Measurements from ENCODE around the gene UBAC2.

The UBAC2 gene

DNA sequence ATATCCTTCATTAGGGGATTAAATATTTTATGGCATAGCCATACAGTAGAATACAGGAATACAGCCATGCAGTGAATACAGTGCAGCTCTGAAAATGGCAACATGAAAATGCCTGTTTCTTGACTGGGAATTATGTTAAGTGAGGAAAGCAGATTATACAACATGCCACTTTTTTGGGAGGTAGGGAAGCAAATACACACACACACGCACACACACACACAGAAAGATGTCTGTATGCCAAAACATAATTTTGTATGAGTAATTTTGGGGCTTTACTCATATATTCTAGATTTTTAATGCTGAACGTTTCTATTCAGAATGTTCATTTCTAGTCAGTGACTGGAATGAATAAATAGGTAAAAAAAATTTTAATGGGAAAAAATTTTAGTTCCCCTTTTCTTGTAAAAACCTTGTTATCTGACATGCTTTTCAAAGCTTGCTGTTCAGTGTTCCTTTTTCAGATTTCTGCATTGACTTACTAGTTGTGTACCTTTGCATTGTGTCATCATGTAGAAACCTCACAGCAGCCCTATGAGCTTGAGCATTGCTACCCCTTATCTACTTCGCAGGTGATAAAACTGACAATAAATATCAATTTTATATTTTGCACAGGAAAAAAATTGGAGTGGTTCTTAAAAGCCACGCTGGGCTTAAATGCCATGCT, 98.7 kb downstream of the UBAC2 start:
- no peak for DNase-seq

- no peak for DNase-seq
Observed at GRCh38 chr13:99299920-99300341, 99.3 kb downstream of the UBAC2 start.

DNA sequence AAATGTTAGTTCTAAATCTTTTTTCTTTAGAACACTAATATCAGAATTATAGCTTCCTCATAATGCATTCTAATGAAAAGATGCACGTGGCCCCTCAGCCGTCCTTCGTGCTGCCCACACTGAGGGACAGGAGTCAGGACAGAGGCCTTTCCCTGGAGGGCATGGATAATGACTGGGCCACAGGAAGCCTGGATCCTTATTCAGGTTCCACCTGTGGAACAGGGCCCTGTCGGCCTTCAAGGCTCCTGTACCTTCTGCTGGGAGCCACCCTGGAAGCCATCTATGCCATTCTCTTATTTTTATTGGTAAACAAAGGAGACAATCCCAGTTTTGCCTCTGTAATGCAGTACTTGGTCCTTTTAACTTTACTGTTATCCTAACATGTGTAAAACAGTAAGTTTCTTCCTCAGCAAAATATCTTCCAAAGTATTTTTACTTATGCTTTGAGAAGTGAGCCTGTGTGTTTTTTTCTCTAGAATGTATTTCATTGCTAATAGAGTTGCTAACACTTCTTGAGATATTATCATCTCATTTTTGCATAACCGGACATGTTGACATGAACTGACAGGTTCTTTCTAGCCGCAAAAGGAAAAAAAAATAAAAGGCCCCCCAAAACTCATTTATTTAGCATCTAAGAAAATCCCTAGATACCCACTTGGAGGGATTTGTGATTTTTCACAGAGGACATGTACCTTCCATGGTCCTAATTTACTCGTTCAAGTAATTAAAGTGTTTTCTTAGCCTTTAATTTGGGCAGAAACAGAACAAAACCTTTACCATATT, 100.6 kb downstream of the UBAC2 start:
- DNase-seq, result no peak

DNA sequence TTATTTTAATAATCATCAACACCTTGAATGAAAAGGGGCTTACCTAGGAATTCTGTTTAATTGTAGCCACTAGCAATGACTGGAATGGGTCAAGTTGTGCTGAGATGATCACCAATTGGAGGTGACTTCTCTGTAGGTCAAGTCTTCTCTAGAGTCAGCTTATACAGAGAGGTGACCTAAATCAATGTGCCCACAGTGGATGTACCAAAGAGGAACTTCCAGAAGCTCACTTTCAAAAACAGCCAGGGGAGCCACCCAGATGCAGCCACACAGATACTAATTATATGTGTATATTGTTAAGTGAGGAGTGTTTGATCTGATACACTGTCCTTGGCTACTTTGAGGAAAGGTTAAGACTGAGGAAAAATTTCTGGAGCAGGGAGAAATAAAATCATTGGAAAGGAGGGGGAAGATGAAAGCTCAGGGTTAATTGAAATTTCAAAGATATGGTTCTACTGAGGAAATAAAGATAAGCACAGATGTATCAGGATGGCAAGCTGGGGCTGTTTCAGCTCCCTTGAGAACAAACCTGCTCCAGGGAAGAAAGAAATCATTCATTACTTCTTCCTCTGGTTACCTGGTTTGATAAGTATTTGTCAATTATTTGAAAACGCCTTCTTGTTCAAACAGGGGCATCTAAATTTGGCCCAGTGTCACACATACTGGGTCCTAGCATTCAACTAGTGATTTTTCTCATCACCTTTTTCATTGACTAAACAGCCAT, 101.4 kb downstream of the UBAC2 start:
- no peak for DNase-seq

- DNase-seq, result no peak
Observed at GRCh38 chr13:99302637-99303505, 102.2 kb downstream of the UBAC2 start.

DNA sequence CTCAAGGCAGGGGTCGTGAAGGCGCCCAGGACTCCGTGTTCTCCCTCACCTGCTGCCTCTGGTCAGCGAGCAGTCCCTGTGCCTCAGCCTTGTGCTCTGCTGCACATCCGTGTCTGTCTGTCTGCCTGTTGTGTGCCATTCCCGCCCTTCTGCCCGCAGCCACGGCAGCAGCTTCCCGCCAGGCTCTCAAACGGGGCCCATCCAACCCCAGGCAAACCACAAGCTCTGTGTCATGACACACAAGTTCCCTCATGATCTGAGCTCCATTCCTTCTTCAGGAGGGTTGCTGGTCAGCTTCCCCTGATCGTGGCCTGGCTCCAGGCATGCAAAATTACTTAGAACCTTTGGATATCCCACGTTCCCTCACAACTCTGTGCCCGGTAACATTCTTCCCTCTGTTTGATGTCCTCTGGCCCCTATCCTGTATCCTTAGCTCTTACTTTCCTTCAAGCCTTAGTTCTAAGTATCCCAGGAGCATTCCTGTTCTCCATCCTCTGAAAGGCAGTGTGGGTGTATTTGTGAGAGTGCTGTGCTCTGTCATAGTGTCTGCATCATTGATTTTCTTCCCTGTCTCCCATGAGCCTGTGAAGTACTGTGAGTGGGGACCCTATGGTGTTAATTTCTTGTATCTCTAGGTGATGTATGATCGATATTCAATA, 103.3 kb downstream of the UBAC2 start:
- DNase-seq, result no peak

DNA sequence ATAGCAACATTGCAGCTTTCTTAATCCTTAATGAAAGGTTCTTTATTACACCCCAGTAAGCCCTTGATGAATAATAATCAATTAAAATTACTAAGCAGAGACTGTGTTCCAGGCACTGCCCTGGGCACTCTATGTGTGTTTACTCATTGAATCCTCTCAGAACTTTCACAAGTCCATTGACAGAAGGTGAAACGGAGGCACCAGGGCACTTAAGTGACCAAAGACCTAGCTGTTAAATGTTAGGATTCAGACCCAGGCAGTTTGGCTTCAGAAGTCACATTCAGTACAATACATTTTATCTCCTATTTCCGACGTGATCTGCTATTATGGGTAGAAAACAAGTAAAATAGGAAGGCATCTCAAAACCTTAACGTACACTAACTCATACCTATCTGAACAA, 103.9 kb downstream of the UBAC2 start:
- DNase-seq, result no peak

DNA sequence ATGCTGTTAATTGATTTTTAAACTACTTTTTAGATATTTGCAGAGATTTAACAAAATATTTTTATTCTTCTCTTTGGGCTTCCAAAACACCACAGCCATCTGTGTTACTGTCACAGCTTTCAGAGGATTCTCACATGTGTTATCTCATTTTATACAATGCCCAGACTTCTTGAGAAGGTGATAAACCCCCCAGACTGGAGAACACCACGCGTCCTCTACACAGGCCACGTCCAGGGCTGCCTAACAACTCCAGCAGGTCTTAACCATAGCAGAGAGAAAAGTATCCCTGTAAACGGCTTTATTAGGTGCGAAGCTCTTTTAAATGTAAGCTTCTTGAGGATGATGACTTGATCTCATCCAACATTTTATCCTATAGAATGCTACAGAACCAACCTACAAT, 104.5 kb downstream of the UBAC2 start:
- no peak for DNase-seq

DNA sequence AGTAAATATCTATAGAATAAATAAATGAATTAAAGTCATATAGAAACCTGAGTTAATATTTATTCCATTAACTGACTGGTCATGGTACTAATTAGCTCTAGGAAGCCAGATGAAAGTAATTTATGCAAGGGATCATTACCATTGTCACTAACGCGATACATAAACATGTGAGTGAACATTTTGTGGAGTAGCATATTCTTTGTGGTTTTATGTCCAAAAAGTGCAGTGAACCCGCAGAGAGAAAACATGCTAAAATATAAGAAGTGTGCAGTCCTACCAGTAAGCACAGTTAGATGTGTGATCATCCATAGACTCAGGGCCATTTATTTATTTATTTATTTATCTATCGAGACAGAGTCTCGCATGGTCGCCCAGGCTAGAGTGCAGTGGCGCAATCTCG, 104.9 kb downstream of the UBAC2 start:
- DNase-seq, result no peak

GRCh38 chr13:99307247-99307646, 106.6 kb downstream of the UBAC2 start, which contains the start of gene GPR183:
Gene GPR183 (minus strand): TSS chr13:99307399. CDS start chr13:99296145, 11,254 bp downstream.
- DNase-seq, result no peak

DNA sequence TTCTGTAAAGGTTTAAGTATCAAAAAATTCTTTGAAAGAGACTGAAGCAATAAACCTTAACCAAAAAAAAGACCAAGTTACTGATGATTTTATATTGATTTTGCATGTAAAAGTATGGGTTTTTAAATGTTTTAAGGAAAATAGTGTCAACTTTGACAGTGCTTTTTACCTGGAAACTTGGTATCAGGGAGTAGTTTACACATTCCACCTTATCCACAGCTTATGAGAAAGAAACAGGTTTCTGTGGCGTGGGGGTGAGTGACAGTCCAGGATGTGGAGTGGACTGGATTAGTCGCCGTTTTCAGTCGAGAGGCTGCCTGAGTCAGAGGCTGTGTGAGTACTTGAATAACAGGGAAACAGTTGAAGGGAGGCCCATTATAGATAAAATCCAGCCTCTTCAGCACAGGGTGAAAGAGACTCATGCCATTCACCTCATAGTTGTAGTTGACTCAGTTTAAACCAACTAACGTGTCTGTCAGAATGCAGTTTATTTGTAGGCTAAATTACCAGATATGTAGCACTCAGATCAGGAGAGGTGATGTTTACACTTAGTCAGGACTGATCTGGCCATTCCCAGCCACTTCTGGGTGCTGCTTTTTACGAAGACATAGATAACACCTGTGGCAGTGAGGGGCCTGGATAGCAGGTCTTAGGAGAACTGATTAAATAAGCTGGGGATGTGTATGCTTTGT, 107.1 kb downstream of the UBAC2 start:
- no peak for DNase-seq

- no peak for DNase-seq
Observed at GRCh38 chr13:99308471-99309087, 107.9 kb downstream of the UBAC2 start.

DNA sequence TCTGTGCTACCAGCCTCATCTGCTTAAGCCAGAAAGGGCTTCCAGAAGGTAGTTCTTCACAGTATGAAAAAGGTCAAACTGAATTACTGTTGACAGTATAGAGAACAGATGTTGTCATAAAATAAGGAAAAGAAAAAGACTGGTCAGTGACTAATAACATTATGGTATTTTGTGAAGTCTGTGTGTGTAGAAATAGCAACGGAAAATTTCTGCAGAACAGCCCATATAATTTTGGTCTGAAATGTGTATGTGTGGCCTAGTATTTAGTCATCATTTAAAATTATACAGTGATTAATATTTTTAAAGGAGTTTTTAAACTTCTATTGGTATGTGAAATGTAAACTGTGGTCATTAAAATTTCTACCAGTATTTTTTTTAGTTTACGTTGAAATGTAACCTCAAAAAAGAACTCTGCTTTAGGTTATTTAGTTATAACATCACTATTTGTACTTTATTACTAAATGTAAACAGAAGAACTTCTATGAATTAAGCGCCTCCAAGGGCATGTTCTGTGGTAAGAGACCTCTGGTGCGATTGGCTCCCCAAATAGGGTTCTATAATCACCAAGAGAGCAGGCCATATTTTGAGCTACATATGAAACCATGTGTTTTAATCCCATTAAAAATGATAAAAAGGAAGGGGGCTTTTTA, 109.9 kb downstream of the UBAC2 start:
- no peak for DNase-seq

GRCh38 chr13:99311137-99311536, 110.5 kb downstream of the UBAC2 start:
- DNase-seq, result no peak

DNA sequence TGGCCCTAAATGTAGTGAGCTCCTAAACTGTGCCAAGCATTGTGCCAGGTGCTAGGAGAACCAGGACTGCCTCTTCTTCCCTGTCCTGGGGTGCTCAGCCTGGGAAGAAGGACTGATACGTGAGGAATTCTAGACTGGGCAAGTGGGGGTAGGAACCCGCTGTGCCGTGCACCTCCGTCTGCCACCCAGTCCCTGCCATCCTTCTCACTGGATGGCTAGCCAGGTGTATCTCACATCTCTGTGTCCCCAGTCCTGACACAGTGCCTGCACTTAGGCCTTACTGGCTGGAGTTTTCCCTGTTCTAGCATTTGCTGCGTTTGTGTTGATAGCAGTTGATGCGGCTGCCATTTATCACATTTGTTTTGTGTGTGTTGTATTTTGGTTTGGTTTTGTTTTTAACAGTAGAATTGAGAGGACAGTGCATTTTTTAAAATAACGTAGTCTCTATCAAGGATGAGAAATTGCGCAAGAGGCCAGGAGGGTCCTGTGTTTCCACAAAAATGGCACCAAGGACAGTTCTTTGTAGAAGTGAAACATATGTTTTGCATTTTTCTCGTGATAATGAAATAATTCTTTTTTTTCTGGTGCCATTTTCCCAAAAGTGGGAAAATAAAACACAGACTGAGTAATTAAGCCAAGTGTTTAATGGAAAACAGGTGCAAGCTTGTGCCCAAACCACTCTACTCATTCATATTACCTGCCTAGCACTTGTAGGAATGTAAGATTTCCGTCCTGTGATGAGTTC, 111.3 kb downstream of the UBAC2 start:
- no peak for DNase-seq

GRCh38 chr13:99312493-99312883, 111.8 kb downstream of the UBAC2 start:
- no peak for DNase-seq

DNA sequence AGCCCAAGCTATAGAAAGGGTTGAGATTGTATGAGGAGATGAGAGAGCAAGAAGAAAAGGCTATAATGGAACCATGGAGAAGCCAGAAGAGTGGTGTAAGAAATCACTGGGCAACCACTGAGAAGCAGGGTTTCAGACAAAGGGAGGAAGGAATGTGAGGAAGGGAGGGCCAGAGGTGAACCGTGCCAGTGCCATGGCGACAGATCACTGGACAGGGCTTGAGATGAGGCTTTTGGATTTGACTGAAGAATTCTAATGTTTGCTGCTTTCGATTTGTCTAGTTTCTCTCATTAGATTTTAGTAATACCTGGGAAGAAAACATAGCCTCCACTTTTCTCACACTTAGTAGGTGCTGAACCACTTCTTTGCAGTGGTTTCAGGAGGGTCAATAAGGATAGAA, 112.8 kb downstream of the UBAC2 start:
- DNase-seq, result no peak

DNA sequence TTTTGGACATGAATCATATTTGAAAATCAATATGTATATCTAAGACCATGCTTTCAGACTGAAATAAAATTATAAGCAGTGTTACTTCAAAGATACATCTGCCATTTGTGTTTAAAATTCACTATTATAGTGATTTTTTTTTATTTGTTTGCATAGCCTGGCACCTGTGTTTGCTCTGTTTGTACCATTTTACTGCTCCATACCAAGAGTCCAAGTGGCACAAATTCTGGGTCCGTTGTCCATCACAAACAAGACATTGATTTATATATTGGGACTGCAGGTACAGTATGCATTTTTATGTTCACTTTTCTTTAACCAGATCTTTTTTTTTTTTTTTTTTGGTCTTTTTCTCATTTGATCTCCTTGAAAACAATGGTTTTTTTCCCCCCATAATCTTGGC, 113.3 kb downstream of the UBAC2 start:
- DNase-seq, result no peak

DNA sequence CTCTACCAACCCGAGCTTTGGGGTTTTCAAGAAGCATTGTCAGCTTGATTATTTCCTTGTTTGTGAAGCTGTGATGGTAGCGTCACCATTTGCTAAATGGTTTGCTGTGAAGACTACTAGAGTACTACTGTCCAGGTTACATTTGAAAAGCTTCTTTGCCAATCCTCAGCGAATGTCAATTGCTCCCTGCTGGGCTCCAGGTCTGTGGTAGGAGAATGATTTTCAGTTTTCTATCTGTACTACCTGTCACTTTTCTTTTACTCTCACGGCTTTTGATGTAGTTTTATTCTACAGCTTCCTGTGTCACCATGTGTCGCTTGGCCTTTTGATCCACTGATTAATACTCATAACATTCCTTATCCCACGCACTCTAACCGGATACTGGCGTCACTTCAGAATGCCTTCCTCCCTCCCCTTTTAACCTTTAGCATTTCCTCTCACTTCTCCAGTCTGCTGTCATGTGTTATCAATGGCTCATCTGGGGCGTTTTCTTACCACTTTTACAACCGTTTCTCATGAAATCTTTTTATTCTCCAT, 114.1 kb downstream of the UBAC2 start:
- DNase-seq, result no peak

DNA sequence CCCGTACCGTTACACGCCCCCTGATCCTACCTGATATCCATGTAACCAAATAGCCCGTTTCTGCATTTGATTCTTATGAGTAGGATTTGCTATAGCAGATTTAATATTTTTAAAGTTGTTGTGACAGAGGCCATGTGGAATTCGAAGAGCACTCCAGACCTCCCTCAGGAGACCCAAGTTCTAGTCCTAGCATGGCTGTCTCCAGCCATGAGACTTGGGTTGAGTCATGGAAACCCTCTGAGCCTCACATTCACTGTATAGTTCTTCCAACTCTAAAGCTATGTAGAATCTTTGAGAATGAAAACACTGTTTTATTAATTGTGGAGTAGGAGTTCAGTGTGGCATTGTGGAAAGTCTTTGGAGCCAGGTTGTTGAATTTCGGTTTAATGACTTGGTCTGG, 114.5 kb downstream of the UBAC2 start:
- DNase-seq, result no peak

Measured in NCI-H1436 (cell line).